Mesenchymal stem cell (in vitro differentiated cells and primary cell): ENCODE data around the gene ORMDL3.

Experiments
- DNase-seq: peaks from one replicate; pipeline ENCODE4 v3.0.0-alpha.2; 2013
- H2AFZ ChIP-seq: one replicate; pipeline ENCODE4 v1.6.1; 2013; ENCODE audit warnings: low read depth, mild to moderate bottlenecking, control low read depth, inconsistent platforms, low read length, moderate library complexity
- H2AK5ac ChIP-seq: 2 replicates; pipeline ENCODE4 v1.6.1; 2013; ENCODE audit warnings: low read length, moderate library complexity, mild to moderate bottlenecking, inconsistent platforms; ENCODE audit not compliant: severe bottlenecking
- H2BK120ac ChIP-seq: one replicate; pipeline ENCODE4 v1.6.1; 2013; ENCODE audit warnings: low read depth, mild to moderate bottlenecking, inconsistent platforms, low read length, moderate library complexity
- H2BK12ac ChIP-seq, 2 experiments: one replicate each; pipeline ENCODE4 v1.6.1; 2013; ENCODE audit warnings: inconsistent platforms in 2 of 2, low read length in 2 of 2, mild to moderate bottlenecking in 2 of 2, moderate library complexity in 2 of 2, control low read depth in 1 of 2
- H2BK15ac ChIP-seq: one replicate; pipeline ENCODE4 v1.6.1; 2013; ENCODE audit warnings: mild to moderate bottlenecking, low read depth, inconsistent platforms; ENCODE audit not compliant: poor library complexity, severe bottlenecking
- H2BK5ac ChIP-seq: 2 replicates; pipeline ENCODE4 v1.6.1; 2013; ENCODE audit warnings: low read depth, mild to moderate bottlenecking, low read length, control low read depth, inconsistent platforms; ENCODE audit not compliant: poor library complexity, severe bottlenecking
- H3K14ac ChIP-seq, 2 experiments: one replicate each; pipeline ENCODE4 v1.6.1; 2013; ENCODE audit warnings: inconsistent platforms in 2 of 2, low read length in 2 of 2, control low read depth in 1 of 2, mild to moderate bottlenecking in 1 of 2, moderate library complexity in 1 of 2
- H3K18ac ChIP-seq, 2 experiments: one replicate each; pipeline ENCODE4 v1.6.1; 2013; ENCODE audit warnings: inconsistent platforms in 2 of 2, low read length in 2 of 2, control low read depth in 1 of 2, low read depth in 1 of 2, mild to moderate bottlenecking in 1 of 2
- H3K23ac ChIP-seq, 2 experiments: one replicate each; pipeline ENCODE4 v1.6.1; 2013; ENCODE audit warnings: inconsistent platforms in 2 of 2, low read length in 2 of 2, mild to moderate bottlenecking in 2 of 2, moderate library complexity in 2 of 2, control low read depth in 1 of 2
- H3K27ac ChIP-seq: 2 replicates; pipeline ENCODE4 v1.5.1; 2013; ENCODE audit warnings: mild to moderate bottlenecking, moderate library complexity, low read length, control low read depth, inconsistent platforms; ENCODE audit not compliant: poor library complexity, severe bottlenecking
- H3K27me3 ChIP-seq, 2 experiments: 2 replicates each; pipeline versions ENCODE4 v1.6.1 to v1.7.0; 2013; ENCODE audit warnings: low read length in 2 of 2, mild to moderate bottlenecking in 2 of 2, moderate library complexity in 2 of 2, control low read depth in 1 of 2, inconsistent platforms in 1 of 2; ENCODE audit not compliant: control insufficient read depth in 1 of 2, insufficient read depth in 1 of 2
- H3K36me3 ChIP-seq, 2 experiments: 2 replicates each; pipeline versions ENCODE4 v1.6.1 to v1.7.0; 2013; ENCODE audit warnings: low read length in 2 of 2, control low read depth in 1 of 2, inconsistent platforms in 1 of 2, low read depth in 1 of 2, mild to moderate bottlenecking in 1 of 2; ENCODE audit not compliant: insufficient read depth in 2 of 2, control insufficient read depth in 1 of 2
- H3K4ac ChIP-seq, 2 experiments: one replicate each; pipeline ENCODE4 v1.6.1; 2013; ENCODE audit warnings: inconsistent platforms in 2 of 2, low read length in 2 of 2, mild to moderate bottlenecking in 2 of 2, moderate library complexity in 2 of 2, control low read depth in 1 of 2, low read depth in 1 of 2
- H3K4me1 ChIP-seq: 2 replicates; pipeline ENCODE4 v1.6.1; 2013; ENCODE audit warnings: low read depth, low read length, control low read depth; ENCODE audit not compliant: control insufficient read depth, insufficient read depth
- H3K4me2 ChIP-seq: 2 replicates; pipeline ENCODE4 v1.6.1; 2013; ENCODE audit warnings: low read length, mild to moderate bottlenecking, inconsistent platforms; ENCODE audit not compliant: poor library complexity, severe bottlenecking
- H3K4me3 ChIP-seq, 2 experiments: 2 replicates each; pipeline versions ENCODE4 v1.5.1 to v1.7.0; 2013; ENCODE audit warnings: low read length in 2 of 2, mild to moderate bottlenecking in 2 of 2, control low read depth in 1 of 2, low read depth in 1 of 2; ENCODE audit not compliant: insufficient read depth in 1 of 2
- H3K79me1 ChIP-seq: replicated peaks from 2 replicates; pipeline ENCODE4 v1.6.1; 2013; ENCODE audit warnings: mild to moderate bottlenecking, control low read depth, low read length, inconsistent platforms; ENCODE audit not compliant: poor library complexity, severe bottlenecking
- H3K9ac ChIP-seq: 2 replicates; pipeline ENCODE4 v1.7.0; 2013; ENCODE audit warnings: mild to moderate bottlenecking, low read length, moderate library complexity
- H3K9me3 ChIP-seq: 2 replicates; pipeline ENCODE4 v1.7.0; 2013; ENCODE audit warnings: mild to moderate bottlenecking, low read length; ENCODE audit not compliant: control insufficient read depth
- H4K8ac ChIP-seq: one replicate; pipeline ENCODE4 v1.6.1; 2013; ENCODE audit warnings: inconsistent platforms, mild to moderate bottlenecking, low read length, moderate library complexity
- H4K91ac ChIP-seq: one replicate; pipeline ENCODE4 v1.6.1; 2013; ENCODE audit warnings: mild to moderate bottlenecking, low read length, inconsistent platforms
- WGBS: methylation state at CpG from one replicate; pipeline ENCODE4 v1.1.7; 2013; ENCODE audit warnings: mixed read lengths; 5-methylcytosine and 5-hydroxymethylcytosine counted together

The ORMDL3 gene

GRCh38 chr17:39926588-39927100, 757 bp downstream of the ORMDL3 start:
- Histone ChIP-seq H3K4ac (peak overlapping the region in 1 of 2 experiments; percentile 71), H3K18ac (peak overlapping the region in 1 of 2 experiments; percentile 77), H3K9ac (peak overlapping the region; percentile 94), H3K27ac (peak overlapping the region; percentile 85), H3K23ac (no peak overlapping the region), H2BK120ac (no peak overlapping the region), H3K27me3 (no peaks in the 10 kb centered on the region), H4K91ac (no peak overlapping the region), H2AFZ (no peak overlapping the region), H3K14ac (peak overlapping the region in 1 of 2 experiments; percentile 58), H2BK12ac (peak overlapping the region in 1 of 2 experiments; percentile 23), H4K8ac (no peak overlapping the region), H2BK15ac (no peak overlapping the region), H2BK5ac (no peak overlapping the region), H3K9me3 (no peaks in the 10 kb centered on the region), H3K4me3 (peak overlapping the region; percentile 84 to 94), H3K4me2 (peak overlapping the region; percentile 70), H3K36me3 (peaks cover 21 to 26% of the 10 kb centered on the region in 2 experiments), H3K4me1 (peaks cover 35% of the 10 kb centered on the region), H3K79me1 (peaks cover 45% of the 10 kb centered on the region), H2AK5ac (no peak overlapping the region)
- peak; percentile 48 for DNase-seq
- WGBS = 7% methylated on average over 10 of the region's 15 CpGs

GRCh38 chr17:39926135-39926587, 1.2 kb downstream of the ORMDL3 start:
- no peak overlapping the region for H2BK5ac ChIP-seq
- H2BK15ac ChIP-seq = no peak overlapping the region
- no peak overlapping the region for H3K4ac ChIP-seq
- no peak overlapping the region for H3K27ac ChIP-seq
- no peak overlapping the region for H4K91ac ChIP-seq
- H2AK5ac ChIP-seq = no peak overlapping the region
- peaks cover 26 to 31% of the 10 kb centered on the region in 2 experiments for H3K36me3 ChIP-seq
- no peak overlapping the region for H3K18ac ChIP-seq
- H3K9me3 ChIP-seq = no peaks in the 10 kb centered on the region
- H2AFZ ChIP-seq = no peak overlapping the region
- DNase-seq = no peak
- H3K27me3 ChIP-seq = no peaks in the 10 kb centered on the region
- H3K79me1 ChIP-seq = peaks cover 49% of the 10 kb centered on the region
- H2BK12ac ChIP-seq = no peak overlapping the region
- H3K9ac ChIP-seq = peak overlapping the region; percentile 94
- peaks cover 35% of the 10 kb centered on the region for H3K4me1 ChIP-seq
- H3K23ac ChIP-seq = no peak overlapping the region
- H3K4me2 ChIP-seq = peak overlapping the region; percentile 70
- H4K8ac ChIP-seq = no peak overlapping the region
- H2BK120ac ChIP-seq = no peak overlapping the region
- peak overlapping the region in 1 of 2 experiments; percentile 94 for H3K4me3 ChIP-seq
- H3K14ac ChIP-seq = no peak overlapping the region
- 72% methylated on average over 4 of the region's 4 CpGs for WGBS

GRCh38 chr17:39925282-39926134, 1.9 kb downstream of the ORMDL3 start:
- Histone ChIP-seq H3K14ac (no peak overlapping the region), H2BK120ac (no peak overlapping the region), H3K4me2 (peak overlapping the region; percentile 70), H3K18ac (no peak overlapping the region), H2AK5ac (no peak overlapping the region), H3K9me3 (no peaks in the 10 kb centered on the region), H3K4me3 (peak overlapping the region in 1 of 2 experiments; percentile 94), H2BK12ac (no peak overlapping the region), H3K4ac (no peak overlapping the region), H2AFZ (no peak overlapping the region), H3K27me3 (no peaks in the 10 kb centered on the region), H3K27ac (no peak overlapping the region), H4K8ac (no peak overlapping the region), H2BK5ac (no peak overlapping the region), H3K36me3 (peaks cover 32 to 38% of the 10 kb centered on the region in 2 experiments), H3K79me1 (peaks cover 51% of the 10 kb centered on the region), H3K23ac (no peak overlapping the region), H3K4me1 (peaks cover 35% of the 10 kb centered on the region), H4K91ac (no peak overlapping the region), H2BK15ac (no peak overlapping the region), H3K9ac (peak overlapping the region; percentile 94)
- 93% methylated on average over 11 of the region's 11 CpGs for WGBS
- no peak for DNase-seq

- Histone ChIP-seq H2BK5ac (no peak overlapping the region), H3K4me1 (peaks cover 32% of the 10 kb centered on the region), H4K8ac (no peak overlapping the region), H2BK12ac (no peak overlapping the region), H3K14ac (no peak overlapping the region), H3K27ac (no peak overlapping the region), H3K79me1 (peaks cover 53% of the 10 kb centered on the region), H4K91ac (no peak overlapping the region), H3K4ac (no peak overlapping the region), H2BK120ac (no peak overlapping the region), H3K23ac (no peak overlapping the region), H3K9me3 (no peaks in the 10 kb centered on the region), H3K18ac (no peak overlapping the region), H2AK5ac (no peak overlapping the region), H3K9ac (peak overlapping the region; percentile 13), H3K4me3 (peak overlapping the region in 1 of 2 experiments; percentile 49), H3K27me3 (no peaks in the 10 kb centered on the region), H3K36me3 (peaks cover 40 to 44% of the 10 kb centered on the region in 2 experiments), H2BK15ac (no peak overlapping the region), H2AFZ (no peak overlapping the region), H3K4me2 (no peak overlapping the region)
- no peak for DNase-seq
- 89% methylated on average over 3 of the region's 3 CpGs for WGBS
These were observed 2.7 kb downstream of the ORMDL3 start for GRCh38 chr17:39924691-39925055.
